ENCODE measurements around the gene ENAH.
"Not testable (repeated sequence)": the region's sequence is repeated elsewhere in the genome, so short reads cannot be mapped to it uniquely, and the experiment has no call there.

The ENAH gene

GRCh38 chr1:225670806-225671733 is 18.1 kb upstream of the ENAH start:
- DNase-seq = no peak

GRCh38 chr1:225670356-225670755 is 17.4 kb upstream of the ENAH start:
- DNase-seq = no peak

GRCh38 chr1:225668222-225668621 is 15.3 kb upstream of the ENAH start:
- DNase-seq = no peak

GRCh38 chr1:225667362-225667761 is 14.4 kb upstream of the ENAH start:
- DNase-seq = no peak

- DNase-seq = no peak
Measured at GRCh38 chr1:225666495-225666894, 13.6 kb upstream of the ENAH start.

GRCh38 chr1:225664762-225665161 is 11.8 kb upstream of the ENAH start:
- no peak for DNase-seq

- no peak for DNase-seq
Measured at GRCh38 chr1:225662155-225662554, 9.2 kb upstream of the ENAH start.

- no peak for DNase-seq
Measured at GRCh38 chr1:225660544-225660946, 7.6 kb upstream of the ENAH start.

- peak; percentile 85 for DNase-seq
Measured at GRCh38 chr1:225658041-225658440, 5.1 kb upstream of the ENAH start.

GRCh38 chr1:225657462-225657989 is 4.6 kb upstream of the ENAH start:
- peak; percentile 94 for DNase-seq

GRCh38 chr1:225656259-225656655 is 3.3 kb upstream of the ENAH start:
- not testable (repeated sequence) for DNase-seq

- peak; percentile 99 for DNase-seq
Measured at GRCh38 chr1:225655509-225656258, 2.8 kb upstream of the ENAH start.

- no peak for DNase-seq
Measured at GRCh38 chr1:225654688-225655508, 2.0 kb upstream of the ENAH start.

- no peak for DNase-seq
Measured at GRCh38 chr1:225654277-225654597, 1.3 kb upstream of the ENAH start.

GRCh38 chr1:225653463-225654276 is 747 bp upstream of the ENAH start:
- peak; percentile 83 for DNase-seq

GRCh38 chr1:225651872-225652728 is 823 bp downstream of the ENAH start:
- DNase-seq = peak; percentile 43

- DNase-seq = peak; percentile 32
Measured at GRCh38 chr1:225651376-225651871, 1.5 kb downstream of the ENAH start.

GRCh38 chr1:225650179-225650578 is 2.7 kb downstream of the ENAH start:
- DNase-seq = no peak

GRCh38 chr1:225645194-225645895 is 7.6 kb downstream of the ENAH start:
- no peak for DNase-seq

- peak; percentile 12 for DNase-seq
Measured at GRCh38 chr1:225644666-225645065, 8.3 kb downstream of the ENAH start.

All from fibroblast of skin of right biceps (primary cell).